Mesenchymal stem cell (in vitro differentiated cells and primary cell): Measurements from ENCODE around the gene TM6SF1.

ENCODE experiments used
- DNase-seq: peaks from one replicate; pipeline ENCODE4 v3.0.0-alpha.2; 2013
- H2AFZ ChIP-seq: one replicate; pipeline ENCODE4 v1.6.1; 2013; ENCODE audit warnings: low read depth, mild to moderate bottlenecking, control low read depth, inconsistent platforms, low read length, moderate library complexity
- H2AK5ac ChIP-seq: 2 replicates; pipeline ENCODE4 v1.6.1; 2013; ENCODE audit warnings: low read length, moderate library complexity, mild to moderate bottlenecking, inconsistent platforms; ENCODE audit not compliant: severe bottlenecking
- H2BK120ac ChIP-seq: one replicate; pipeline ENCODE4 v1.6.1; 2013; ENCODE audit warnings: low read depth, mild to moderate bottlenecking, inconsistent platforms, low read length, moderate library complexity
- H2BK12ac ChIP-seq, 2 experiments: one replicate each; pipeline ENCODE4 v1.6.1; 2013; ENCODE audit warnings: inconsistent platforms in 2 of 2, low read length in 2 of 2, mild to moderate bottlenecking in 2 of 2, moderate library complexity in 2 of 2, control low read depth in 1 of 2
- H2BK15ac ChIP-seq: one replicate; pipeline ENCODE4 v1.6.1; 2013; ENCODE audit warnings: mild to moderate bottlenecking, low read depth, inconsistent platforms; ENCODE audit not compliant: poor library complexity, severe bottlenecking
- H2BK5ac ChIP-seq: 2 replicates; pipeline ENCODE4 v1.6.1; 2013; ENCODE audit warnings: low read depth, mild to moderate bottlenecking, low read length, control low read depth, inconsistent platforms; ENCODE audit not compliant: poor library complexity, severe bottlenecking
- H3K14ac ChIP-seq, 2 experiments: one replicate each; pipeline ENCODE4 v1.6.1; 2013; ENCODE audit warnings: inconsistent platforms in 2 of 2, low read length in 2 of 2, control low read depth in 1 of 2, mild to moderate bottlenecking in 1 of 2, moderate library complexity in 1 of 2
- H3K18ac ChIP-seq, 2 experiments: one replicate each; pipeline ENCODE4 v1.6.1; 2013; ENCODE audit warnings: inconsistent platforms in 2 of 2, low read length in 2 of 2, control low read depth in 1 of 2, low read depth in 1 of 2, mild to moderate bottlenecking in 1 of 2
- H3K23ac ChIP-seq, 2 experiments: one replicate each; pipeline ENCODE4 v1.6.1; 2013; ENCODE audit warnings: inconsistent platforms in 2 of 2, low read length in 2 of 2, mild to moderate bottlenecking in 2 of 2, moderate library complexity in 2 of 2, control low read depth in 1 of 2
- H3K27ac ChIP-seq: 2 replicates; pipeline ENCODE4 v1.5.1; 2013; ENCODE audit warnings: mild to moderate bottlenecking, moderate library complexity, low read length, control low read depth, inconsistent platforms; ENCODE audit not compliant: poor library complexity, severe bottlenecking
- H3K27me3 ChIP-seq, 2 experiments: 2 replicates each; pipeline versions ENCODE4 v1.6.1 to v1.7.0; 2013; ENCODE audit warnings: low read length in 2 of 2, mild to moderate bottlenecking in 2 of 2, moderate library complexity in 2 of 2, control low read depth in 1 of 2, inconsistent platforms in 1 of 2; ENCODE audit not compliant: control insufficient read depth in 1 of 2, insufficient read depth in 1 of 2
- H3K36me3 ChIP-seq, 2 experiments: 2 replicates each; pipeline versions ENCODE4 v1.6.1 to v1.7.0; 2013; ENCODE audit warnings: low read length in 2 of 2, control low read depth in 1 of 2, inconsistent platforms in 1 of 2, low read depth in 1 of 2, mild to moderate bottlenecking in 1 of 2; ENCODE audit not compliant: insufficient read depth in 2 of 2, control insufficient read depth in 1 of 2
- H3K4ac ChIP-seq, 2 experiments: one replicate each; pipeline ENCODE4 v1.6.1; 2013; ENCODE audit warnings: inconsistent platforms in 2 of 2, low read length in 2 of 2, mild to moderate bottlenecking in 2 of 2, moderate library complexity in 2 of 2, control low read depth in 1 of 2, low read depth in 1 of 2
- H3K4me1 ChIP-seq: 2 replicates; pipeline ENCODE4 v1.6.1; 2013; ENCODE audit warnings: low read depth, low read length, control low read depth; ENCODE audit not compliant: control insufficient read depth, insufficient read depth
- H3K4me2 ChIP-seq: 2 replicates; pipeline ENCODE4 v1.6.1; 2013; ENCODE audit warnings: low read length, mild to moderate bottlenecking, inconsistent platforms; ENCODE audit not compliant: poor library complexity, severe bottlenecking
- H3K4me3 ChIP-seq, 2 experiments: 2 replicates each; pipeline versions ENCODE4 v1.5.1 to v1.7.0; 2013; ENCODE audit warnings: low read length in 2 of 2, mild to moderate bottlenecking in 2 of 2, control low read depth in 1 of 2, low read depth in 1 of 2; ENCODE audit not compliant: insufficient read depth in 1 of 2
- H3K79me1 ChIP-seq: replicated peaks from 2 replicates; pipeline ENCODE4 v1.6.1; 2013; ENCODE audit warnings: mild to moderate bottlenecking, control low read depth, low read length, inconsistent platforms; ENCODE audit not compliant: poor library complexity, severe bottlenecking
- H3K9ac ChIP-seq: 2 replicates; pipeline ENCODE4 v1.7.0; 2013; ENCODE audit warnings: mild to moderate bottlenecking, low read length, moderate library complexity
- H3K9me3 ChIP-seq: 2 replicates; pipeline ENCODE4 v1.7.0; 2013; ENCODE audit warnings: mild to moderate bottlenecking, low read length; ENCODE audit not compliant: control insufficient read depth
- H4K8ac ChIP-seq: one replicate; pipeline ENCODE4 v1.6.1; 2013; ENCODE audit warnings: inconsistent platforms, mild to moderate bottlenecking, low read length, moderate library complexity
- H4K91ac ChIP-seq: one replicate; pipeline ENCODE4 v1.6.1; 2013; ENCODE audit warnings: mild to moderate bottlenecking, low read length, inconsistent platforms
- WGBS: methylation state at CpG from one replicate; pipeline ENCODE4 v1.1.7; 2013; ENCODE audit warnings: mixed read lengths; 5-methylcytosine and 5-hydroxymethylcytosine counted together

The TM6SF1 gene

GRCh38 chr15:83077491-83078230, 29.8 kb upstream of the TM6SF1 start:
- H3K18ac ChIP-seq: no peak overlapping the region
- H3K4me2 ChIP-seq: no peak overlapping the region
- H3K9ac ChIP-seq: no peak overlapping the region
- no peak overlapping the region for H3K4me3 ChIP-seq
- no peak overlapping the region for H2BK12ac ChIP-seq
- H2BK5ac ChIP-seq: no peak overlapping the region
- no peak overlapping the region for H4K91ac ChIP-seq
- H3K9me3 ChIP-seq: peaks cover 5% of the 10 kb centered on the region
- H3K27me3 ChIP-seq: peaks cover 20 to 28% of the 10 kb centered on the region in 2 experiments
- no peak overlapping the region for H3K14ac ChIP-seq
- no peaks in the 10 kb centered on the region for H3K4me1 ChIP-seq
- H3K23ac ChIP-seq: no peak overlapping the region
- H2BK120ac ChIP-seq: no peak overlapping the region
- no peaks in the 10 kb centered on the region for H3K79me1 ChIP-seq
- no peaks in the 10 kb centered on the region for H3K36me3 ChIP-seq
- WGBS: 86% methylated on average over 4 of the region's 5 CpGs
- no peak overlapping the region for H2AFZ ChIP-seq
- no peak overlapping the region for H3K4ac ChIP-seq
- no peak overlapping the region for H2AK5ac ChIP-seq
- H4K8ac ChIP-seq: no peak overlapping the region
- H3K27ac ChIP-seq: no peak overlapping the region
- no peak for DNase-seq
- no peak overlapping the region for H2BK15ac ChIP-seq

- H3K9me3 ChIP-seq: peaks cover under 1% of the 10 kb centered on the region
- no peak overlapping the region for H4K8ac ChIP-seq
- DNase-seq: no peak
- H3K4me3 ChIP-seq: no peak overlapping the region
- no peak overlapping the region for H4K91ac ChIP-seq
- H3K4me2 ChIP-seq: no peak overlapping the region
- no peaks in the 10 kb centered on the region for H3K36me3 ChIP-seq
- H2BK12ac ChIP-seq: no peak overlapping the region
- H3K23ac ChIP-seq: no peak overlapping the region
- no peak overlapping the region for H3K9ac ChIP-seq
- H2BK120ac ChIP-seq: no peak overlapping the region
- H3K4ac ChIP-seq: no peak overlapping the region
- no peak overlapping the region for H2AFZ ChIP-seq
- no peak overlapping the region for H3K18ac ChIP-seq
- no peak overlapping the region for H2BK15ac ChIP-seq
- no peaks in the 10 kb centered on the region for H3K79me1 ChIP-seq
- WGBS: 54% methylated on average over 6 of the region's 7 CpGs
- no peak overlapping the region for H3K27ac ChIP-seq
- H3K27me3 ChIP-seq: peaks cover 20 to 28% of the 10 kb centered on the region in 2 experiments
- no peak overlapping the region for H3K14ac ChIP-seq
- H2AK5ac ChIP-seq: no peak overlapping the region
- H3K4me1 ChIP-seq: no peaks in the 10 kb centered on the region
- H2BK5ac ChIP-seq: no peak overlapping the region
These were observed 28.7 kb upstream of the TM6SF1 start for GRCh38 chr15:83078712-83079111.

GRCh38 chr15:83081256-83082014, 26.0 kb upstream of the TM6SF1 start:
- no peaks in the 10 kb centered on the region for H3K36me3 ChIP-seq
- no peaks in the 10 kb centered on the region for H3K4me1 ChIP-seq
- no peak overlapping the region for H2AK5ac ChIP-seq
- no peak overlapping the region for H2BK120ac ChIP-seq
- no peak overlapping the region for H2BK15ac ChIP-seq
- H3K4ac ChIP-seq: no peak overlapping the region
- no peaks in the 10 kb centered on the region for H3K79me1 ChIP-seq
- no peak overlapping the region for H3K4me2 ChIP-seq
- no peak overlapping the region for H3K18ac ChIP-seq
- no peak for DNase-seq
- H2BK12ac ChIP-seq: no peak overlapping the region
- no peak overlapping the region for H4K8ac ChIP-seq
- no peak overlapping the region for H3K23ac ChIP-seq
- H3K27me3 ChIP-seq: peaks cover 23 to 32% of the 10 kb centered on the region in 2 experiments
- WGBS: 91% methylated on average over 4 of the region's 5 CpGs
- no peak overlapping the region for H3K9ac ChIP-seq
- H3K4me3 ChIP-seq: no peak overlapping the region
- H4K91ac ChIP-seq: no peak overlapping the region
- no peak overlapping the region for H3K14ac ChIP-seq
- H2AFZ ChIP-seq: no peak overlapping the region
- no peak overlapping the region for H2BK5ac ChIP-seq
- H3K27ac ChIP-seq: no peak overlapping the region
- H3K9me3 ChIP-seq: no peaks in the 10 kb centered on the region

- Histone ChIP-seq H3K9ac (no peak overlapping the region), H3K18ac (no peak overlapping the region), H3K27ac (no peak overlapping the region), H4K8ac (no peak overlapping the region), H3K4ac (no peak overlapping the region), H3K36me3 (no peaks in the 10 kb centered on the region), H3K23ac (no peak overlapping the region), H3K14ac (peak overlapping the region in 1 of 2 experiments; percentile 55), H3K79me1 (no peaks in the 10 kb centered on the region), H3K9me3 (no peaks in the 10 kb centered on the region), H2BK120ac (no peak overlapping the region), H3K4me3 (no peak overlapping the region), H2BK15ac (no peak overlapping the region), H2AK5ac (no peak overlapping the region), H2BK12ac (no peak overlapping the region), H3K27me3 (peaks cover 23 to 27% of the 10 kb centered on the region in 2 experiments), H2BK5ac (no peak overlapping the region), H2AFZ (no peak overlapping the region), H4K91ac (no peak overlapping the region), H3K4me2 (peak overlapping the region; percentile 7), H3K4me1 (no peaks in the 10 kb centered on the region)
- DNase-seq: no peak
- 84% methylated on average over 4 of the region's 5 CpGs for WGBS
These were observed 24.6 kb upstream of the TM6SF1 start for GRCh38 chr15:83082730-83083386.
